ACC112 (cell line): ENCODE results near the gene RRBP1.

ENCODE experiments used
- H2AFZ ChIP-seq: fragments of 200-600 bp; sonication (generic); one replicate; pipeline ENCODE4 v1.6.0; 2017; ENCODE audit warnings: antibody characterized with exemption, low read length; ENCODE audit not compliant: unreplicated experiment
- H3K27ac ChIP-seq: fragments of 200-600 bp; sonication (generic); 2 replicates; pipeline ENCODE4 v1.5.1; 2014; ENCODE audit warnings: low read depth, mild to moderate bottlenecking, antibody characterized with exemption, low read length, moderate library complexity
- H3K27me3 ChIP-seq: fragments of 200-600 bp; sonication (generic); 2 replicates; pipeline ENCODE4 v1.6.1; 2014; ENCODE audit warnings: mild to moderate bottlenecking, antibody characterized with exemption, low read length, moderate library complexity, mixed read lengths; ENCODE audit not compliant: insufficient read depth
- H3K36me3 ChIP-seq: fragments of 200-600 bp; sonication (generic); 2 replicates; pipeline ENCODE4 v1.6.1; 2016; ENCODE audit warnings: mild to moderate bottlenecking, antibody characterized with exemption, low read length, moderate library complexity, mixed read lengths; ENCODE audit not compliant: insufficient read depth
- H3K4me1 ChIP-seq: fragments of 200-600 bp; sonication (generic); one replicate; pipeline ENCODE4 v1.6.1; 2016; ENCODE audit warnings: low read length, mixed read lengths; ENCODE audit not compliant: insufficient read depth, unreplicated experiment, control insufficient read depth
- H3K4me3 ChIP-seq: fragments of 200-600 bp; sonication (generic); 2 replicates; pipeline ENCODE4 v1.5.1; 2014; ENCODE audit warnings: mild to moderate bottlenecking, low read depth, low read length
- H3K79me2 ChIP-seq: fragments of 200-600 bp; sonication (generic); one replicate; pipeline ENCODE4 v1.6.0; 2016; ENCODE audit warnings: low read length; ENCODE audit not compliant: control insufficient read depth, unreplicated experiment, insufficient read depth

RRBP1 gene

DNA sequence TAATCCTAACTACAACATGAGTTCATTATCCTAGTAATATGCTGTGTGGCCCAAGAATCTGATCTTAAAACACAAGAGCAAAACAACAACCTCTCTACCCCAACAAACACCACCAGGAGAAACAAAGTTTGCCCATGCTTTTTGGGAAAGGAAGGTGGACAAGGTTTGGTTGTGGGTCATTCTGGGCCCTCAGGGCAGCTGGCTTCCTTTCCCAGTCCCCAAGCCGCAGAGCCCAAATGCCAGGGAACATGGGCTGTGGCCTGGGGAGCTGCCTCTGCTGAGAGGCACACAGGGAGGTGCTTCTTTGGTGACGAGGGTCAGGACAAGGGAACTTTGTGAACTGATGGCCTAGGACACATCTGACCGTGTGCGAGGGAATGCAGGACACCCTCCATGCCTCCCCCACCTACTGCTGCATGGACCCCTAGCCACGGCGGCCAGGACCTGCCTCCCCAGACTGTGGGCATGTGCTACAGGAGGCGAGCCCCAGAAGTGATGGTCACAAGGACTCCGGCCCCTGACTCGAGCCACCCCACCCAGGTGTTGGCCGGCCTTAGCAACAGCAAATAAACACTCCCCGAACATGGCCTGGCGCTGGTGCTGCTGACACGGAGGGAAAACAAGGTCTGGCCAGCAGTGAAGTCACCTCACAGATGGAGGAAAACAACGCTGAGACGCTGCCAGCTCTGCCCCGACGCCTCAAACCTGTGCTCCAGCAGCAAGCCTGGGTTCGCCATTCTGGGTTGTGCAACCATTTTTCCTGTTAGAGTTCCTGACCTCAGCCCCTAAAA lies 55.6 kb downstream of the RRBP1 start:
- H3K36me3 ChIP-seq, result peaks cover 16% of the 10 kb centered on the region; the same call in 1 of the 2 replicates
- H3K27me3 ChIP-seq, result no peaks in the 10 kb centered on the region
- H3K27ac ChIP-seq, result no peak overlapping the region
- H3K4me1 ChIP-seq, result no peaks in the 10 kb centered on the region
- H3K4me3 ChIP-seq, result no peak overlapping the region
- no peak overlapping the region for H2AFZ ChIP-seq
- H3K79me2 ChIP-seq, result peaks cover 3% of the 10 kb centered on the region

- Histone ChIP-seq H2AFZ (no peak overlapping the region), H3K4me1 (no peaks in the 10 kb centered on the region), H3K36me3 (peaks cover 12% of the 10 kb centered on the region; the same call in 1 of the 2 replicates), H3K79me2 (peaks cover 3% of the 10 kb centered on the region), H3K4me3 (no peak overlapping the region), H3K27me3 (no peaks in the 10 kb centered on the region), H3K27ac (no peak overlapping the region)
These were observed 56.6 kb downstream of the RRBP1 start for GRCh38 chr20:17625246-17626051.

GRCh38 chr20:17624551-17625245 lies 57.3 kb downstream of the RRBP1 start:
- Histone ChIP-seq H3K79me2 (no peaks in the 10 kb centered on the region), H3K4me3 (no peak overlapping the region), H3K27ac (no peak overlapping the region), H2AFZ (no peak overlapping the region), H3K36me3 (peaks cover 12% of the 10 kb centered on the region; the same call in 1 of the 2 replicates), H3K27me3 (no peaks in the 10 kb centered on the region), H3K4me1 (no peaks in the 10 kb centered on the region)

DNA sequence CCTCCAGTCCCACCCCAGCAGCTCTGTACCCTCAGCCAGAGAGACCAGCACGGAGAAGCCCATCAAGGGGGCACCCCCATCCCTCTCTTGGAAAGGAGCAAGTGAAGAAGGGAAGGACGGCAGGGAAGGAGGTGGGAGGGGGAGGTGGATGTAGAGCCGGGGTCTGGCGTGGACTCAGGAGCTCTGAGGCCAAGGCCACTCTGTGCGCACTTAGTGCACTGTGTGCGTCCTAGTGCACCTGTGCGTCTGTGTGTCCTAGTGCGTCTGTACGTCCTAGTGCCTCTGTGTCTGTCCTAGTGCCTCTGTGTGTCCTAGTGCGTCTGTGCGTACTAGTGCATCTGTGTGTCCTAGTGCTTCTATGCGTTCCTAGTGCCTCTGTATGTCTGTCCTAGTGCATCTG lies 58.0 kb downstream of the RRBP1 start:
- H3K36me3 ChIP-seq, result peaks cover 12% of the 10 kb centered on the region; the same call in 1 of the 2 replicates
- no peaks in the 10 kb centered on the region for H3K79me2 ChIP-seq

GRCh38 chr20:17622851-17623508 lies 59.1 kb downstream of the RRBP1 start:
- Histone ChIP-seq H3K27me3 (no peaks in the 10 kb centered on the region), H3K36me3 (peaks cover 17% of the 10 kb centered on the region; the same call in 1 of the 2 replicates), H3K4me1 (no peaks in the 10 kb centered on the region), H3K27ac (no peak overlapping the region), H2AFZ (no peak overlapping the region), H3K4me3 (no peak overlapping the region), H3K79me2 (no peaks in the 10 kb centered on the region)

More for the DNA sequence above, 58.0 kb downstream of the RRBP1 start:
- H3K27ac ChIP-seq, result no peak overlapping the region
- H3K4me3 ChIP-seq, result no peak overlapping the region
- no peaks in the 10 kb centered on the region for H3K4me1 ChIP-seq
- H3K27me3 ChIP-seq, result no peaks in the 10 kb centered on the region
- no peak overlapping the region for H2AFZ ChIP-seq

- H3K27ac ChIP-seq, result no peak overlapping the region
- no peaks in the 10 kb centered on the region for H3K27me3 ChIP-seq
- peaks cover 17% of the 10 kb centered on the region; the same call in 1 of the 2 replicates for H3K36me3 ChIP-seq
- no peaks in the 10 kb centered on the region for H3K4me1 ChIP-seq
- no peaks in the 10 kb centered on the region for H3K79me2 ChIP-seq
- no peak overlapping the region for H3K4me3 ChIP-seq
- no peak overlapping the region for H2AFZ ChIP-seq
These were observed 59.8 kb downstream of the RRBP1 start for GRCh38 chr20:17622086-17622850.

GRCh38 chr20:17621229-17621968 lies 60.6 kb downstream of the RRBP1 start:
- no peak overlapping the region for H3K4me3 ChIP-seq
- no peaks in the 10 kb centered on the region for H3K79me2 ChIP-seq
- H3K36me3 ChIP-seq, result peaks cover 19% of the 10 kb centered on the region; the same call in 1 of the 2 replicates
- no peaks in the 10 kb centered on the region for H3K4me1 ChIP-seq
- H3K27ac ChIP-seq, result no peak overlapping the region
- H2AFZ ChIP-seq, result no peak overlapping the region
- no peaks in the 10 kb centered on the region for H3K27me3 ChIP-seq

GRCh38 chr20:17620371-17621228 lies 61.4 kb downstream of the RRBP1 start:
- no peaks in the 10 kb centered on the region for H3K4me1 ChIP-seq
- H3K79me2 ChIP-seq, result no peaks in the 10 kb centered on the region
- no peaks in the 10 kb centered on the region for H3K27me3 ChIP-seq
- no peak overlapping the region for H3K4me3 ChIP-seq
- H3K36me3 ChIP-seq, result peaks cover 21% of the 10 kb centered on the region; the same call in 1 of the 2 replicates
- no peak overlapping the region for H3K27ac ChIP-seq
- H2AFZ ChIP-seq, result no peak overlapping the region
